ENCODE data around the gene MKLN1.

MKLN1 gene

GRCh38 chr7:131544021-131544420, 216.3 kb downstream of the MKLN1 start:
- Histone ChIP-seq H4K20me1 (ENCODE audit: insufficient read depth) (no peaks in the 10 kb centered on the region), H3K79me2 (ENCODE audit: insufficient read depth, low read depth) (no peaks in the 10 kb centered on the region), H2AFZ (ENCODE audit: low read depth) (no peak overlapping the region), H3K4me1 (ENCODE audit: low read depth, poor library complexity, severe bottlenecking) (peaks cover 19% of the 10 kb centered on the region), H3K36me3 (ENCODE audit: insufficient read depth) (no peaks in the 10 kb centered on the region), H3K27ac (no peak overlapping the region), H3K27me3 (ENCODE audit: insufficient read depth, low read depth) (no peaks in the 10 kb centered on the region), H3K4me2 (no peak overlapping the region), H3K9ac (no peak overlapping the region), H3K4me3 (IDR thresholded peaks at IDR 0.05; ENCODE audit: insufficient read depth, low read depth, low read length) (no peak overlapping the region)
- TF ChIP-seq CTCF (conservative IDR thresholded peaks at IDR 0.05; ENCODE audit: low read depth, low read length), result no peak

DNA sequence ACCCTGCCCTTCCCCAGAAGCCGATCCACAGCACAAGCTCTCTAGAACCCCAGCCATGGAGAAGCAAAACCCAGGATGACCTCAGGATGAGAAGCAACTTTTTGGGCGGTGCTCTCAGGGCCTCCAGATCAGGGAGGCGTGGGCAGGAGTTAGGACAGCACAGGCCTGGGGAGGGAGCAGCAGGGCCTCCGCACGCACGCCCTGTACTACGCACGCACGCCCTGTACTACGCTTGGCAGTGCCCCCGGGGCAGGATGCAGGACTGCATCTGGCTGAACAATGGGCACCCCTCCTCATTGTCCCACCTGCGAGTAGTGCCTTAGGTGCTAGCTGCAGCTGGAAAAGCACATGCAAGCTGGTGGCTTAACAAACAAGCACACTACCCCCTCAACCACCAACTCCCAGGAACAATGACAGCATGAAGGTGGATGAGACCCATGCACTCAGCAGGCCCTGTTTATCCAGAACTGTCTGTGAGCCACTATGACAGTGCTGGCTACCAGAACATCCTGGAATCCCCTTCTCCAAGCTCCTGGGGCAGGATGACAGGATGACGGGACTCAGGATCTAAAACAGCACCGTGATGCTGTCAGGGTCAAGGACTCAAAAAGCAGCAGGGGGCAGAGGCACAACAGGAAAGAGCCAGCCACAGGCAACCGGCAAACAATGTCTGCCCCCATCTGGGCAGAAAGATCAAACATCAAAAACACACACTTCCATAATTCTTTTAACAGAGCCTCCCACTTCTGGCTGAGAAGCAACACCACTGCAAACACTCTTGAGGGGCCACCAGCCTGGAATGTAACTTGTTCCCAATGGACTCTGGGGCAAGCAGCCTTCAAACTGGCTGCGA, 217.0 kb downstream of the MKLN1 start:
- H3K27ac ChIP-seq, result no peak overlapping the region
- H2AFZ ChIP-seq (ENCODE audit: low read depth), result no peak overlapping the region; the same call in 1 of the 2 replicates
- H3K36me3 ChIP-seq (ENCODE audit: insufficient read depth), result no peaks in the 10 kb centered on the region
- H3K4me1 ChIP-seq (ENCODE audit: low read depth, poor library complexity, severe bottlenecking), result peaks cover 19% of the 10 kb centered on the region
- no peak overlapping the region for H3K9ac ChIP-seq
- no peaks in the 10 kb centered on the region for H4K20me1 ChIP-seq (ENCODE audit: insufficient read depth)
- TF ChIP-seq CTCF (conservative IDR thresholded peaks at IDR 0.05; ENCODE audit: low read depth, low read length), result peak; percentile 40
- H3K4me2 ChIP-seq, result peak overlapping the region; percentile 8; the same call in 1 of the 2 replicates
- H3K27me3 ChIP-seq (ENCODE audit: insufficient read depth, low read depth), result no peaks in the 10 kb centered on the region
- H3K79me2 ChIP-seq (ENCODE audit: insufficient read depth, low read depth), result no peaks in the 10 kb centered on the region
- no peak overlapping the region for H3K4me3 ChIP-seq (IDR thresholded peaks at IDR 0.05; ENCODE audit: insufficient read depth, low read depth, low read length)

DNA sequence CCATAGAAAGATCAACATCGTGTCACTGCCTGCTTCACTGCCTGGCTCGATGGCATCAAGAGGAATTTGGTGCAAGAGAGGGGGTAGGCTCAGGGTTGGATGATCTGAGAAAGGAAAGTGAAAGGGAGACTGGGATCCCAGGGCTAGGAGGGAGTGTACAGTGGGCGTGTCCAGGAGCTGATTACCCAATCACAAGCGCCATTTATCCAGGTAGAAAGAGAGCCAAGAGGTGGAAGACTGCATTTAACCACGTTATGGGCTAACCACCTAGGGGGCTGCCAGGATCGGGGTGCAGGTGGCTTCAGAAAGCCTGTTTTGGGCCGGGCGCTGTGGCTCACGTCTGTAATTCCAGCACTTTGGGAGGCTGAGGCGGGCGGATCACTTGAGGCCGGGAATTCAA, 218.4 kb downstream of the MKLN1 start:
- no peak overlapping the region for H3K4me3 ChIP-seq (IDR thresholded peaks at IDR 0.05; ENCODE audit: insufficient read depth, low read depth, low read length)
- H3K4me2 ChIP-seq, result no peak overlapping the region; the same call in 1 of the 2 replicates
- H2AFZ ChIP-seq (ENCODE audit: low read depth), result no peak overlapping the region
- H3K79me2 ChIP-seq (ENCODE audit: insufficient read depth, low read depth), result no peaks in the 10 kb centered on the region
- no peaks in the 10 kb centered on the region for H3K36me3 ChIP-seq (ENCODE audit: insufficient read depth)
- no peak overlapping the region for H3K9ac ChIP-seq
- peaks cover 19% of the 10 kb centered on the region for H3K4me1 ChIP-seq (ENCODE audit: low read depth, poor library complexity, severe bottlenecking)
- no peak for TF ChIP-seq CTCF (conservative IDR thresholded peaks at IDR 0.05; ENCODE audit: low read depth, low read length)
- no peaks in the 10 kb centered on the region for H4K20me1 ChIP-seq (ENCODE audit: insufficient read depth)
- H3K27ac ChIP-seq, result no peak overlapping the region
- H3K27me3 ChIP-seq (ENCODE audit: insufficient read depth, low read depth), result no peaks in the 10 kb centered on the region
